Ovary (tissue), 9 donors: Measurements from ENCODE around the gene MAST2. TPM values are rescaled to one million over a fixed set of nuclear protein-coding genes. Genes with fewer than 3 reads are reported as not detected.

Experiments used
- DNase-seq, 5 donors: peaks; one replicate each; pipeline ENCODE4 v3.0.0-alpha.2; 2019 to 2020
- H3K27ac ChIP-seq, 2 donors: fragments of 200-600 bp; one replicate each; pipeline versions ENCODE4 v1.5.1 to v1.8.0; 2019 to 2022
- H3K27me3 ChIP-seq: fragments of 200-600 bp; one replicate; pipeline ENCODE4 v1.8.0; 2022
- H3K36me3 ChIP-seq: fragments of 200-600 bp; sonication (generic); one replicate; pipeline ENCODE4 v1.5.1; 2019
- H3K4me1 ChIP-seq: one replicate; pipeline ENCODE4 v1.8.1; 2013; ENCODE audit warnings: mild to moderate bottlenecking, moderate library complexity; ENCODE audit not compliant: insufficient read depth
- H3K4me3 ChIP-seq: fragments of 200-600 bp; sonication (generic); one replicate; pipeline ENCODE4 v1.5.1; 2017
- H3K9me3 ChIP-seq, 2 donors: fragments of 200-600 bp in 1 of 2; sonication (generic) in 1 of 2; one replicate each; pipeline versions ENCODE4 v1.5.1 to v1.8.1; 2013 to 2019; ENCODE audit warnings: mild to moderate bottlenecking in 1 of 2, moderate library complexity in 1 of 2
- CTCF ChIP-seq, 3 donors: fragments of 450-650 bp in 2 of 3; fragments of 200-600 bp in 1 of 3; IDR thresholded peaks; one replicate each; pipeline versions ENCODE4 v1.5.1 to v1.8.0; 2016 to 2022; ENCODE audit warnings: antibody characterized with exemption in 3 of 3, mild to moderate bottlenecking in 1 of 3
- EP300 ChIP-seq: sonication (generic); formaldehyde crosslinking; IDR thresholded peaks from one replicate; pipeline ENCODE4 v1.6.1; 2017; ENCODE audit warnings: antibody characterized with exemption
- POLR2A ChIP-seq: fragments of 450-650 bp; IDR thresholded peaks from one replicate; pipeline ENCODE4 v1.6.1; 2017; ENCODE audit warnings: antibody characterized with exemption, mild to moderate bottlenecking, moderate library complexity
- WGBS, 3 donors: extraction: QIAGEN DNeasy Blood & Tissue Kit in 1 of 3; methylation state at CpG; one replicate each; pipeline versions ENCODE4 v1.1.5 to v1.1.7; 2013 to 2017; 5-methylcytosine and 5-hydroxymethylcytosine counted together
- intact Hi-C, 4 donors: fragments of 100-400 bp; cut with DNase I; formaldehyde crosslinking; loops; one replicate each; pipeline versions ENCODE4 v1.11.0 to v1.15.1; 2022 to 2023
- polyA plus RNA-seq, 2 donors: library from polyadenylated mRNA; stranded (reverse); fragments of 200-250 nt in 1 of 2; fragments of 350-450 nt in 1 of 2; fragmentation: Illumina TruSeq in 1 of 2; extraction: RNeasy Lipid Tissue Mini Kit (QIAGEN cat#74804) in 1 of 2; gene quantifications; one replicate each; pipeline ENCODE4 v1.2.3, GENCODE V29; 2013 to 2014
- total RNA-seq, 7 donors: library from RNA; depleted of rRNA in 2 of 7; stranded (reverse); fragments of >200 nt in 2 of 7; fragmentation: NEBNext Ultra II Directional in 3 of 7; extraction: Animal tissue kit (Norgen Biotek cat#: 25700) in 3 of 7; gene quantifications; one replicate each; pipeline versions ENCODE4 v1.1.0 to v1.2.4, GENCODE V29; 2016 to 2023
- donor health status: DM: no; HTN: no; CAD: no; lungs with moderate emphysema.
- donor health status: DM: no; HTN: no; CAD: no.
- donor health status: Bipolar disorder and iron deficiency.
- donor health status: DM: yes; HTN: yes; CAD: no.
- donor health status: DM: no; HTN: no; CAD: no.
- donor health status: DM: yes; HTN: yes; CAD: no.

Gene MAST2
- total and polyA plus RNA-seq, 9 donors: 22.6 to 50.4 (median 31.7) TPM

DNA sequence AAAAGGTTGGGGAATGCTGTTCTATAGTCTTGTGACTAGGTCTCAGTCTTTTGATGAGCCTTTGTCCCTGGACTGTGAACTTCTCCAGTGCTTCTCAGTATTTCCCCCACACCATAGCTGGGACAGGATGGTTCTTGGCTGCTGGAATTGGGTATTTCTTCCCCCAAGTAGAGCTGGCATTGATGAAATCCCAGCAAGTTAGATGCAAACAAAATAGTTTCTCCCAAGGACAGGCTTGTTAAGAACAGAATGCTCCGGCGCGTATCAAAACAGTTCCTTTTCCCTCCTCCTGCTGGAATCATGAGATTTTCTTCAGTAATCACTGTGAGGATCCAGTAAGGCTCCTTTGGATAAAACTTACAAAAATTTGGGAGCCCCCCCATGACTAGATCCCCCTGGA, 166.5 kb downstream of the MAST2 start:
- Histone ChIP-seq H3K4me3 (no peak overlapping the region), H3K4me1 (peaks cover 1% of the 10 kb centered on the region), H3K27ac (peak overlapping the region in 1 of 2 donors; percentile 53), H3K36me3 (no peaks in the 10 kb centered on the region), H3K27me3 (no peaks in the 10 kb centered on the region), H3K9me3 (no peaks in the 10 kb centered on the region)
- DNase-seq: peak in 1 of 5 donors; percentile 28
- intact Hi-C loops: no loop called here
- TF ChIP-seq CTCF (IDR thresholded peaks at IDR 0.05) (no peak), EP300 (no peak), POLR2A (no peak)
- 14 to 32% (median 20%) methylated on average over 3 of the region's 3 CpGs for WGBS, 3 donors

DNA sequence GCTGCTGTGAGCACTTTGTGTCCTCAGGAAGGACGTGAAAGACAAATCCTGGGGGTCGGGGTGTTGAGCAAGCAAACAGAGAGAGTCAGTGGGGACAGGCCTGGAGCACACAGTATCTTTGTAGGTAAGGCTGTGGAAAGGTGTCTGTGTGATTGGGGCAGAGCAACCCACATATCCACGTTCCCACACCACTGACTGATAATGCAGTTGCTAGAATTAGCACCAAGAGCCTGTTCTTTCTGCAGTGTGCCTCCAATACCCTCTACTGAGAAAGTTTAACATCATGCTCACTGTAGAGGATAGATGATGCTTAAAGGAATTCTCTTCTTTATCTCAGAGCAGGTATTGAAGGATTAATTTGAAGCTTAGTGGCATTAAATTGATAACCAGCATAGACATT, 167.9 kb downstream of the MAST2 start:
- 93 to 100% (median 93%) methylated on average over 3 of the region's 3 CpGs for WGBS, 3 donors
- intact Hi-C loops: no loop called here
- Histone ChIP-seq H3K36me3 (no peaks in the 10 kb centered on the region), H3K4me1 (peaks cover 1% of the 10 kb centered on the region), H3K4me3 (no peak overlapping the region), H3K9me3 (no peaks in the 10 kb centered on the region), H3K27me3 (no peaks in the 10 kb centered on the region), H3K27ac (no peak overlapping the region)
- no peak for DNase-seq
- TF ChIP-seq CTCF (IDR thresholded peaks at IDR 0.05) (no peak), EP300 (no peak), POLR2A (no peak)

- Histone ChIP-seq H3K36me3 (no peaks in the 10 kb centered on the region), H3K27ac (no peak overlapping the region), H3K4me1 (peaks cover 1% of the 10 kb centered on the region), H3K9me3 (no peaks in the 10 kb centered on the region), H3K4me3 (no peak overlapping the region), H3K27me3 (no peaks in the 10 kb centered on the region)
- 93 to 97% (median 95%) methylated on average over 5 of the region's 5 CpGs for WGBS, 3 donors
- intact Hi-C loops: no loop called here
- TF ChIP-seq CTCF (IDR thresholded peaks at IDR 0.05) (no peak), EP300 (no peak), POLR2A (no peak)
- no peak for DNase-seq
Measured at GRCh38 chr1:45971922-45972531, 168.6 kb downstream of the MAST2 start.

DNA sequence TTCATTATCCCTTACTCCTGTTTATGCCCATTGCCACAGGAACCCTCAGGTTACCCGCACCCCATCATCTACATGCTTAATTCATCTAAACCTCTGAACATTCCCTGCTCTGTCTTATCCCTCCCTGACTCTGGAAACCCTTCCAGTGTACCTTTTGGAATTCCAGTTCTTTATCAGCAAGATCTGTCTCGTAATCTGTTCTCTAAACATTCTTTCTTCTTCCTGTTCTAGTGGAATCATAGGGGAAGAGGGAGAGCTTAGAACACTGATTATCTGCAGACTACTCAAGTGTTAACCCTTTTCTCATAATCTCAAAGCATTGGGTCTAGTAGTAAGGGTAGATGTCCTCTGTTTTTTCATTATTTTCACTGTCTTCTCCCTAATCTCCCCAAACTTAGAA, 169.2 kb downstream of the MAST2 start:
- intact Hi-C loops: no loop called here
- TF ChIP-seq CTCF (IDR thresholded peaks at IDR 0.05) (no peak), POLR2A (no peak), EP300 (no peak)
- H3K27ac ChIP-seq: no peak overlapping the region
- H3K27me3 ChIP-seq: no peaks in the 10 kb centered on the region
- 94% methylated on average over 2 of the region's 2 CpGs for WGBS, 3 donors
- peaks cover 1% of the 10 kb centered on the region for H3K4me1 ChIP-seq
- DNase-seq: no peak
- H3K36me3 ChIP-seq: no peaks in the 10 kb centered on the region
- no peak overlapping the region for H3K4me3 ChIP-seq
- no peaks in the 10 kb centered on the region for H3K9me3 ChIP-seq
